SK-N-SH treated with all-trans-retinoic acid at 6 μM for 48 hours (cell line): ENCODE measurements around the gene UGT1A10.
"Not testable (repeated sequence)": the region's sequence is repeated elsewhere in the genome, so short reads cannot be mapped to it uniquely, and the experiment has no call there.

Experiments
- CREB5 ChIP-seq: fragments of 250-450 bp; sonication (Bioruptor Pico); IDR thresholded peaks from 2 replicates; pipeline ENCODE4 v1.5.1; 2020; ENCODE audit warnings: low read depth, mild to moderate bottlenecking, moderate library complexity
- PATZ1 ChIP-seq: fragments of 250-450 bp; sonication (Bioruptor Pico); IDR thresholded peaks from 2 replicates; pipeline ENCODE4 v1.8.0; 2020; ENCODE audit warnings: mild to moderate bottlenecking, moderate library complexity, borderline replicate concordance
- RARB ChIP-seq: fragments of 250-450 bp; sonication (Bioruptor Pico); IDR thresholded peaks from 2 replicates; pipeline ENCODE4 v1.8.0; 2021; ENCODE audit warnings: mild to moderate bottlenecking, moderate library complexity
- ZNF8 ChIP-seq: fragments of 450-650 bp; formaldehyde crosslinking; IDR thresholded peaks from 2 replicates; pipeline ENCODE4 v1.5.0; 2020; ENCODE audit warnings: mild to moderate bottlenecking, moderate library complexity

DNA sequence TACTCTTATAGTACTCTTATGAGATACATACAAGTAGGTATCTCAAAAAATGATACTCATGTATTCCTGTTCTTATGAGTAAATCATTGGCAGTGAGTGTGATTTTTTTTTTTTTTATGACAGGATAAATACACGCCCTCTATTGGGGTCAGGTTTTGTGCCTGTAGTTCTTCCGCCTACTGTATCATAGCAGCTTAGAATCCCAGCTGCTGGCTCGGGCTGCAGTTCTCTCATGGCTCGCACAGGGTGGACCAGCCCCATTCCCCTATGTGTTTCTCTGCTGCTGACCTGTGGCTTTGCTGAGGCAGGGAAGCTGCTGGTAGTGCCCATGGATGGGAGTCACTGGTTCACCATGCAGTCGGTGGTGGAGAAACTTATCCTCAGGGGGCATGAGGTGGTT lies 18.8 kb upstream of the UGT1A10 start, which contains the start of gene UGT1A8:
- TF ChIP-seq RARB, PATZ1, ZNF8, CREB5 (CRISPR knock-in tag): not testable (repeated sequence)
